HepG2 (cell line): Measurements from ENCODE around the gene KAZN. TPM values are rescaled to one million over a fixed set of nuclear protein-coding genes. Genes with fewer than 3 reads are reported as not detected.
A peak's percentile ranks its signal among the peaks of the same experiment; 100 is the strongest.

Experiments
- ARNT2 ChIP-seq: sonication (generic); formaldehyde crosslinking; IDR thresholded peaks from 2 replicates; pipeline ENCODE4 v1.8.0; 2022; ENCODE audit warnings: mild to moderate bottlenecking, low read depth, missing genetic modification reagents, moderate library complexity
- CEBPG ChIP-seq: IDR thresholded peaks from 2 replicates; pipeline ENCODE4 v1.6.1; 2016
- CSRNP2 ChIP-seq: sonication (generic); formaldehyde crosslinking; conservative IDR thresholded peaks from 2 replicates; pipeline ENCODE4 v1.8.0; 2022; ENCODE audit warnings: low read depth, missing genetic modification reagents
- DRAP1 ChIP-seq: IDR thresholded peaks from 2 replicates; pipeline ENCODE4 v1.6.1; 2016; ENCODE audit warnings: missing genetic modification reagents, missing compliant biosample characterization
- ELK4 ChIP-seq: sonication (generic); formaldehyde crosslinking; IDR thresholded peaks from 2 replicates; pipeline ENCODE4 v1.9.0; 2021; ENCODE audit warnings: missing genetic modification reagents, borderline replicate concordance
- HMG20B ChIP-seq: conservative IDR thresholded peaks from 2 replicates; pipeline ENCODE4 v1.6.1; 2016; ENCODE audit warnings: missing genetic modification reagents, missing compliant biosample characterization
- NR2F1 ChIP-seq, 2 experiments: fragments of 450-650 bp in 1 of 2; formaldehyde crosslinking in 1 of 2; IDR thresholded peaks; 2 replicates each; pipeline versions ENCODE4 v1.5.0 to v1.6.1; 2016 to 2020; ENCODE audit warnings: mild to moderate bottlenecking in 1 of 2, missing compliant biosample characterization in 1 of 2, missing genetic modification reagents in 1 of 2, moderate library complexity in 1 of 2
- THYN1 ChIP-seq: sonication (generic); formaldehyde crosslinking; IDR thresholded peaks from 2 replicates; pipeline ENCODE4 v1.8.1; 2023; ENCODE audit warnings: low read depth, mild to moderate bottlenecking, moderate library complexity, missing genetic modification reagents, borderline replicate concordance
- ZBTB3 ChIP-seq: sonication (generic); formaldehyde crosslinking; IDR thresholded peaks from 2 replicates; pipeline ENCODE4 v1.4.0; 2020; ENCODE audit warnings: low read depth, mild to moderate bottlenecking, moderate library complexity, missing genetic modification reagents, borderline replicate concordance
- ZBTB4 ChIP-seq: sonication (generic); formaldehyde crosslinking; IDR thresholded peaks from 2 replicates; pipeline ENCODE4 v1.4.0; 2020; ENCODE audit warnings: missing genetic modification reagents, mild to moderate bottlenecking, borderline replicate concordance
- ZBTB8A ChIP-seq: sonication (generic); formaldehyde crosslinking; IDR thresholded peaks from 2 replicates; pipeline ENCODE4 v1.4.0; 2020; ENCODE audit warnings: mild to moderate bottlenecking, low read depth, missing genetic modification reagents, borderline replicate concordance
- ZMYM4 ChIP-seq: sonication (generic); formaldehyde crosslinking; IDR thresholded peaks from 2 replicates; pipeline ENCODE4 v1.8.1; 2023; ENCODE audit warnings: mild to moderate bottlenecking, missing genetic modification reagents
- ZNF143 ChIP-seq: sonication (generic); formaldehyde crosslinking; IDR thresholded peaks from 2 replicates; pipeline ENCODE4 v1.4.0; 2020; ENCODE audit warnings: missing genetic modification reagents
- ZNF180 ChIP-seq: sonication (generic); formaldehyde crosslinking; IDR thresholded peaks from 2 replicates; pipeline ENCODE4 v1.4.0; 2020; ENCODE audit warnings: low read depth, missing genetic modification reagents, borderline replicate concordance
- ZNF20 ChIP-seq: sonication (generic); formaldehyde crosslinking; IDR thresholded peaks from 2 replicates; pipeline ENCODE4 v1.4.0; 2020; ENCODE audit warnings: mild to moderate bottlenecking, moderate library complexity, missing genetic modification reagents
- ZNF24 ChIP-seq: fragments of 450-650 bp; IDR thresholded peaks from 2 replicates; pipeline ENCODE4 v1.6.1; 2017; ENCODE audit warnings: antibody characterized with exemption, mild to moderate bottlenecking
- ZNF432 ChIP-seq: sonication (generic); formaldehyde crosslinking; IDR thresholded peaks from 2 replicates; pipeline ENCODE4 v1.5.0; 2020; ENCODE audit warnings: missing genetic modification reagents, mild to moderate bottlenecking, borderline replicate concordance
- ZNF441 ChIP-seq: sonication (generic); formaldehyde crosslinking; IDR thresholded peaks from 2 replicates; pipeline ENCODE4 v1.7.0; 2021; ENCODE audit warnings: missing genetic modification reagents, borderline replicate concordance
- ZNF543 ChIP-seq: sonication (generic); formaldehyde crosslinking; IDR thresholded peaks from 2 replicates; pipeline ENCODE4 v1.4.0; 2020; ENCODE audit warnings: mild to moderate bottlenecking, missing genetic modification reagents
- ZNF549 ChIP-seq: sonication (generic); formaldehyde crosslinking; IDR thresholded peaks from 2 replicates; pipeline ENCODE4 v1.5.0; 2020; ENCODE audit warnings: missing genetic modification reagents
- ZNF784 ChIP-seq: sonication (generic); formaldehyde crosslinking; IDR thresholded peaks from 2 replicates; pipeline ENCODE4 v1.5.1; 2020; ENCODE audit warnings: missing genetic modification reagents, mild to moderate bottlenecking, borderline replicate concordance
- polyA plus RNA-seq, 8 experiments: library from polyadenylated mRNA; depleted of rRNA in 3 of 8; stranded (reverse) in 7 of 8; unstranded in 1 of 8; fragments of >200 nt; fragmentation: Illumina TruSeq in 4 of 8; extraction: Trizol in 4 of 8; gene quantifications; 2 replicates each; pipeline versions ENCODE4 v1.2.1 to v1.2.3, GENCODE V29; 2011 to 2016; ENCODE audit warnings: low read depth in 4 of 8, missing spikeins in 1 of 8, mixed read lengths in 1 of 8; ENCODE audit not compliant: insufficient read depth in 1 of 8
- total RNA-seq, 5 experiments: library from RNA; depleted of rRNA; stranded (reverse); fragments of >200 nt; fragmentation: Illumina TruSeq; extraction: Trizol; gene quantifications; 2 replicates each; pipeline ENCODE4 v1.2.3, GENCODE V29; 2016; ENCODE audit warnings: low read depth in 1 of 5

Gene KAZN
- total and polyA plus RNA-seq, 2 of the 13 experiments (the other 11 are each of a cell fraction or from before 2014, with no cell fraction given), result 10.4 to 13.5 TPM

- TF ChIP-seq CSRNP2 (CRISPR knock-in tag), result no peak
- TF ChIP-seq THYN1, result no peak
- TF ChIP-seq ELK4, result no peak
- no peak for TF ChIP-seq ZNF549 (CRISPR knock-in tag)
- no peak for TF ChIP-seq ARNT2 (CRISPR knock-in tag)
- TF ChIP-seq NR2F1 (CRISPR knock-in tag; IDR thresholded peaks at IDR 0.05), result no peak
- TF ChIP-seq ZNF543 (CRISPR knock-in tag), result peak; percentile 88
- no peak for TF ChIP-seq ZBTB8A
- TF ChIP-seq ZNF143 (CRISPR knock-in tag), result no peak
- TF ChIP-seq ZNF24, result no peak
- TF ChIP-seq ZNF784 (CRISPR knock-in tag), result 0 out of 2 replicates have a peak, but pooled peaks have one; percentile 66
- peak; percentile 53; the same call in 1 of the 2 replicates for TF ChIP-seq ZBTB4 (CRISPR knock-in tag)
- TF ChIP-seq ZNF441, result peak; percentile 32; the same call in 1 of the 2 replicates
- peak; percentile 88; the same call in 1 of the 2 replicates for TF ChIP-seq ZNF20
- TF ChIP-seq ZBTB3 (CRISPR knock-in tag), result peak; percentile 59; the same call in 1 of the 2 replicates
- no peak for TF ChIP-seq ZNF180
- peak; percentile 47 for TF ChIP-seq CEBPG (CRISPR knock-in tag)
- no peak for TF ChIP-seq ZNF432 (CRISPR knock-in tag)
- peak; percentile 89 for TF ChIP-seq HMG20B (CRISPR knock-in tag)
- peak; percentile 36; the same call in 1 of the 2 replicates for TF ChIP-seq ZMYM4 (CRISPR knock-in tag)
- peak; percentile 14; the same call in 1 of the 2 replicates for TF ChIP-seq DRAP1 (CRISPR knock-in tag)
Observed at GRCh38 chr1:15139654-15140350, 541.3 kb downstream of the KAZN start (continued).
